ENCODE results near the gene NKIRAS1.
"Not testable (repeated sequence)": the region's sequence is repeated elsewhere in the genome, so short reads cannot be mapped to it uniquely, and the experiment has no call there.

NKIRAS1 gene

DNA sequence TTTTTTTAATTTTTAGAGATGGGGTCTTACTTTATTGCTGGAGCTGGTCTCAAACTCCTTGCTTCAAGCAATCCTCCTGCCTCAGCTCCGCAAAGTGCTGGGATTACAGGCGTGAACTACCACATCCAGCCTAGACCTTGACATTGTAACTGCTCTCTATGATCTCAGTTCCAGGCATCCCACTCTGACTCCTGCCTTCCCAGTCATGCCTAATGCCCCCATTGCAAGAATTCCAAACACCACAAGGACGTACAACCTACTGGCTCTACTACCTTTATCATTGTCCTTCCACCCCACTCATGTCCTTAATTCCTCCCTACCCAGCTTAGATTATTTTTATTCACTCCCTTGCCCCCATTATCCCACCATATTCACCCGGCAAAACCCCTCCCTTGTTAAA is 21.6 kb downstream of the NKIRAS1 start:
- DNase-seq: no peak

DNA sequence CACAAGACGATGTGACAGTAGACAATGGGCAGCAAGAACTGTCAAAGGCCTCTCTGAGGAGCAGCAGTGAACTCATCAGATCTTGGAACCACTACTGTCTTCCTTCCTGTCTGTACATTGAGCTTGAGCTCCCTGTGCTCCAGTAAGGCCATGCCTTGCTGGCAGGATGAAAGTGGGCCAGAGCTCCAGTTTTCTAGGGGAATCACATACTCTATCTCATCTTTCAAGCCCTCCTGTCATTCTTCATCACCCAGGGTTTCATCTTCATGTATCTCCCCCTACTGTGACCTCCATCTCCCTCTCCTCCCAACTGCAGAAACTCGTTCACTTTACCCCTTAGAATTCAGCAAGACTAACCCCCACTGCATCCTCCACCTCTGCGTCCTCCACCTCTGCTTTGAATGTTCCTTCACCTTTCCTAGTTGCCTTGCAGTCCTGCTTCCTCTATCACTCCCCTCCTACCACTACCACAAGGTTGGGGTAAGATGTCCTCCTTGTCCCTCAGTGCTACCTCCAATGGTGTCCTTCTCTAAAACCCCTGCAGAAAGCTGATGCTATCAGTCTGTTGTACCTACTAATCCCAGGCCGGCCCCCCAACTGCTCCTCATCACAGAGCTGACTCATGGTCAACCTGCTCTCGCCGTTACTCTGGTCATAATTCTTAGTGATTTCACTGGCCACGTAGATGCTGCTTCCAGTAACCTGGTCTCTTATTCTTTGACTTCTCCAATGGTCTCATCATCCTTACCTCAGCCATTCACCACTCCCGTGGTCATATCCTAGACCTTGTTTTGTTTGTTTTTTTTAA is 22.3 kb downstream of the NKIRAS1 start:
- no peak for DNase-seq

DNA sequence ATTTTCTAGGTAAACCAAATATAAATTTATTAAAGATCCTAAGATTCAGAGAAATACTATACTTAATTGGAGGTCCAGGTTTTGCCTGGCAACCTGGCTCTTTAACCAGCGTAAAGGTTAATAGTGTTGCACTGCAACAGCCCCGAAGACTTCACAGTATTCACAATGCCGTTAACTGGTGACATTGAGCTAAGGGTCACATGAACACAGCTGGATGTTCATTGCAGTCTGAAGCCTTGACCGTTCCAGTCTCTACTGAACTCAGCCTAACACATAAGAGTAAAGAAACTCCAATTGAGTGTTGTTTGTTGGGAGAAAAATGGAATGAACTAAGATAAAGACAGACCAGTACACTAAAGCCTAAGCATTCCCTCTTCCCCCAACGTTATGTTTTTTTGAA is 26.8 kb downstream of the NKIRAS1 start:
- no peak for DNase-seq

DNA sequence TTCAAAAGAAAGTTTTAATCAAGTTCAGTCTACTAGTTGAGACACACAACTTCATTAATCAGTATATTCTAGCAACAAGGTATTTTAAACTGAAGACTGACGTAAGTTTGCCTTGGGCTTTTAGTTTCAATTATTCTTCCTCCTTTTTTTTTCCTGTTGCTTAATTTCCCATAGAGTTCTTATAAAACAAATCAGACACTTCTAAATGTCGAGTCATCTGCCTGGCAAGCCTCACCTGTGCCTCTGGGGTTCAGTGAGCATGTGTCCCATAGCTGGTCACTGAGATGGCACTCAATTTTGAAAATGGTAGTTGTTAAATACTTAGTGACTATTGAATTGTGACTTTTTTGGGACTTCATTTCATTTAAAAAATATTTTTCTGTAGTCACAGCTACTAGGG is 27.4 kb downstream of the NKIRAS1 start:
- no peak for DNase-seq

DNA sequence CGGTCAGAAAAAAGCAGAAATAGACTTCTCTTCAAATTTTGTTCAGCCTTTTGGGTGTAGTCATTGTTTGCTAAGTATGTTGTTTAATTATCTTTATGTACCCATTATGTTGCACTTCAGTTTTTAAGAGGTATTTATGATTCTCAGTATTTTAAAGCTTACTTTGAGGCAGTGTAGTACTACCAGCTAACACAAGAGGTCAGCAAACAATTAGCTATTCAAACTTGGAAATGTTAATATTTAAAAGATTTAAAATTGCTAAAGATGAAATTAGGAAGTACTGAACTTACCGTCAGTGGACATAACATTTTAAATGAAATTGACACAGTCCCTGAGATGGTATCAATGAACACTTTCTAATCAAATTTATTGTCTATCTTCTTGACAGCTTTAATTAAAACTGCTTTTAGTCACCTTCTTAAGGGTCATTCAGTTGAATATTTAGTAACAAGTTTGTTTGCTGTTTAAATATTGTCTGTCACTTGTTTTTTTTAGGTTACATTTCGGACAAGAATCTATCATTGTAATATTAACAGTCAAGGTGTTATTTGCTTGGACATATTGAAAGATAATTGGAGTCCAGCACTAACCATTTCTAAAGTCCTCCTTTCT is 28.1 kb downstream of the NKIRAS1 start:
- no peak for DNase-seq

DNA sequence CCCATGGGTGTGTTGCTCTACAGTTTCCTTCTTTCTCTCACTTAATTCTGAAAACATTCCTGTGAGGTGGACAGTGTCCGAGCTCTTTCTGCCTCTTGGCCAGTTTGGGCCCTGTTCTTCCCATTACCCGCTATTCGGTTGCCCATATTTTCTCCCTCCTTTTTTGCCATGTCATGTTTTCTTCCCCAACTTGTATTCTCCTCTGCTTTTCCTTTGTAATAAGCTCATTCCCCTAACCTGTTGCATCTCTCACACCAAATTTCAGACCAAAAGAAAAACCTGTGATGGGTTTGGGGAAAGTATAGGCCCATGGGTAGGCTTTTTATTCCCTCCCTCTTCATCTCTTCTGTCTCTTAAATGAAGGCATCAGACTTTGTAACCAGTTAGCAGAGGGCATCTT is 30.5 kb downstream of the NKIRAS1 start:
- no peak for DNase-seq

DNA sequence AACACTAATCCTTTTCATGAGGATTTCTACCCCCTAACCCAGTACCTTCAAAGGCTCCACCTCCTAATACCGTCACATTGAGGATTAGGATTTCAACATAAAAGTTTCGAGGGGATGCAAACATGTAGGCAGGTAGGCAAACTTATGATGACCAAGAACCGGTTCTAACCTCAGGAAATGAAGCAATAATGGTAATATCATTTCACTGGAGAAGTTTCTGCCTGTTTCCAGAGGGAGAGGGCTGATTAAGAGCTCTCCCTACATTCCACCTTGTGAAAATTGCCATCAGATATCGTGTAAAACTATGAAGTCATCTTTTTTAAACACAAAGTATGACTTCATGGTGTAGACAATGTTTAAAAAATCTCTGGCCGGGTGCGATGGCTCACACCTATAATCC is 31.6 kb downstream of the NKIRAS1 start:
- no peak for DNase-seq

DNA sequence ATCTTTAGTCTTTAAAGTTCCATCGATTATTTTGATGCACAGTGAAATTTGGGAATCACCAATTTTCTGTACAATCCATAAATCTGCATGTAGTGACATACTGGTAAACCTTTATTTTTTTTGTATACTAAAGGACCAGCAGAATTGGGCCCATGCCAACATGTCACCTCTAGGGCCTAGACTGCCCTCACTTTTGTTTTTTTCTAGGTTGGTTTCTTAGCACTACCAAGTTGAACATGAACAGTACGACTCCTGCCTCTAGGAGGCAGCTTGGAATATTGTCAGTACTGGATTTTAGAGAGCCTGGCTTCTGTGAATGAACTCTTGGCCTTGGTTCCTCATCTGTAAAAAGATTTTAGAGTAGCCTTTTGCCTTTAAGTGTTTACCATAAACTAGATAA is 32.3 kb downstream of the NKIRAS1 start:
- DNase-seq: no peak

DNA sequence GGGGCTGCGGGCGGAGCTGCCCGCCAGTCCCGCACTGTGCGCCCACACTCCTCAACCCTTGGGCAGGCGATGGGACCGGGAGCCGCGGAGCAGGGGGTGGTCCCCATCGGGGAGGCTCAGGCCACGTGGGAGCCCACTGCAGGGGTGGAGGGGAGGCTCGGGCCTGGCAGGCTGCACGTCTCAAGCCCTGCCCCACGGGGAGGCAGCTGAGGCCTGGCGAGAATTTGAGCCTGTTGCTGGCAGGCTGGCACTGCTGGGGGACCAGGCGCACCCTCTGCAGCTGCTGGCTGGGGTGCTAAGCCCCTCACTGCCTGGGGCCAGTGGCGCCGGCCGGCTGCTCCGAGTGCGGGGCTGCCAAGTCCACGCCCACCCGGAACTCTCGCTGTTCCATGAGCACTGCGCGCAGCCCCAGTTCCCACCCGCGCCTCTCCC is 34.3 kb downstream of the NKIRAS1 start:
- DNase-seq: no peak

DNA sequence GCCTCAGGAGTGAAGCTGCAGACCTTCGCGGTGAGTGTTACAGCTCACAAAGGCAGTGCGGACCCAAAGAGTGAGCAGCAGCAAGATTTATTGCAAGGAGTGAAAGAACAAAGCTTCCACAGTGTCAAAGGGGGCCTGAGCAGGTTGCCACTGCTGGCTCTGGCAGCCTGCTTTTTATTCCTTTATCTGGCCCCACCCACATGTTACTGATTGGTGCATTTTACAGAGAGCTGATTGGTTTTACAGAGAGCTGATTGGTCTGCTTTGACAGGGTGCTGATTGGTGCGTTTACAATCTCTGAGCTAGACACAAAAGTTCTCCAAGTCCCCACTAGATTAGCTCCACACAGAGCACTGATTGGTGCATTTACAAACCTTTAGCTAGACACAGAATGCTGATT is 34.8 kb downstream of the NKIRAS1 start:
- DNase-seq: not testable (repeated sequence)

DNA sequence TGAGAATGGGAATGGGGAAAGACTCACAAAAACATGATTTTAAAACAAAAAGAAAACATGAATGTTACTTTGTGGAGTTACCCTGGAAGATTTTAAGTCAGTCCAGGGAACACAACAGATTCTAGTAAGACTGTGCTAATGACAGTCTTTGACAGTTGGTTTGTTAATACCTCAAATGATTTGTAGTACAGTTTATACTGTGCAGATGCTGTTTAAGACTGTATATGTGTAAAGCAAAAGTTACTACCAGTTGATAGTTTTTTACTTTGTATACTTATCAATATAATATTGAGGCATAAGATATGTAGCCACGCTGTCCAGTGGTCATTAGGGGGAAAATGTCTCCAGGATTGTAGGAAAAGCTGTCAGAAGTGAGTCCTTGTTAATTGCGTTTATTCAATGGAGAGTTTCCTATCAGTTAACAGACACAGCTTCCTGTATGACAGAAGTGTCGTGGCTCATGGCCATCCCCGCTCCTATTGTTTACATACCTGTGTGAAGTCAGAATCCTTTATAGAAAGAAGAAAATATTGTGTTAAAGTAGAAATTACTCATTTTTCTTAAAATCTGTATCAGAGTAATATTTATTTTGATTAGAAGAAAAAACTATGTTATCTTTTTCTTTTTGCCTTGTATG is 36.0 kb downstream of the NKIRAS1 start:
- DNase-seq: no peak

DNA sequence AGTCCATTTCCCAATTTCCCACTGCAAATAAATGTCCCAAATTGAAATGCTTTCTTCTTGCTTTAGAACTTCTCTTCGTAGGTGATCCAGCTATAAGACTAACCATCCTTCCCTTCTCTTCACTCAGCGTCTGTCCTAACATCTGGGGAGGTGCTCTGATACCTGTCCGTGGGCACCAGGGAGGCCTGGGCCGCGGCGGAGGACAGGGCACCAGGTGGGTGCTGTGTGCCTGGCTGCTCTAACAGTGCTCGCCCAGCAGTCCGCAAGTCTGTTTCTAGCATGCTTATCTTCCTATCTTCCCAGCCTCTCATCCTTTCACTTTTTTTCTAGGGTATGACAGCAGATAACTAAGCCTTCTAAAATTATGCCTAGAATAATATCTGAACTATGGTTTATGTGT is 37.3 kb downstream of the NKIRAS1 start:
- no peak for DNase-seq

DNA sequence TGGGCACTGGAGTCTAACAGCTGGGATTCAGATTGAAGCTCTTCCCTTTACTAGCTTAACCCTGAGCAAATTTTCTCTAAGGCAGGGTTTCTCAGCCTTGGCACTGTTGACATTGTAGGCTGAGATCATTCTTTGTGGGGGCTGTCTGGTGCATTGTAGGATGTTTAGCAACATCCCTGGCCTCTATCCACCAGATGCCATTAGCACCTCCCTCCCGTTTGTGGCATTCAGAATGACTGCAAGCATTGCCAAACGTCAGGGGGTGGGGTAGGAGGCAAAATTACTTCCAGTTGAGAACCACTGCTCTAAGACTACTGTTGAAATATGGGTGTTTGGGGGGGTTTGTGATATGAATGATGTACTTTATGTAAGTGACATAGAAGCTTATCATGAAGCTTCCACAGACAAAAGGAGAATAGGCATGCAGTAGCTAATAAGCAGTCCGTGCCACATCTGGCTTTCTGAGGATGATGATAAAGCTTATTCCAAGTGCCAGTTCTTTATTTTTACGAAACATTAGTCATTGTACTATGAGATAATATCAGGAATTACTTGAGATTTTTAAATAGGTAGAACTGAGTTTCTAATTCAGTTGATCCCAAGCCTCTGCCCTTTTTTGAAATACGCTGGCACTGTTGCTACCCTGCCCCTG is 39.3 kb downstream of the NKIRAS1 start:
- DNase-seq: no peak

DNA sequence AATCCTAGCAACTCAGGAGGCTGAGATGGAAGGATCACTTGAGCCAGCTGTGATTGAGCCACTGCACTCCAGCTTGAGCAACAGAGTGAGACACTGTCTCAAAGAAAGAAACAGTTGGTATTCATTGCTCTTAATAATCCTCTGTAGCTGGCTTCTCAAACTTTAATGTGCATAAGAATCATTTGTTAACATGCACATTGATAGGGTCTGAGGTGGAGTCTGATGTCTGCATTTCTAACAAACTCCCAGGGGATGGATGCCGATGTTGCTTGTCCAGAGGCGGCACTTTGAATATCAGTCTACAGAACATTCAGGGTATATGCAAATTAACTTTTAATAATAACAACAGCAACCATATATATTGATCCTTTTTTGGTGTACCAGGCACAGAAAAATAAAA is 39.9 kb downstream of the NKIRAS1 start:
- DNase-seq: no peak

DNA sequence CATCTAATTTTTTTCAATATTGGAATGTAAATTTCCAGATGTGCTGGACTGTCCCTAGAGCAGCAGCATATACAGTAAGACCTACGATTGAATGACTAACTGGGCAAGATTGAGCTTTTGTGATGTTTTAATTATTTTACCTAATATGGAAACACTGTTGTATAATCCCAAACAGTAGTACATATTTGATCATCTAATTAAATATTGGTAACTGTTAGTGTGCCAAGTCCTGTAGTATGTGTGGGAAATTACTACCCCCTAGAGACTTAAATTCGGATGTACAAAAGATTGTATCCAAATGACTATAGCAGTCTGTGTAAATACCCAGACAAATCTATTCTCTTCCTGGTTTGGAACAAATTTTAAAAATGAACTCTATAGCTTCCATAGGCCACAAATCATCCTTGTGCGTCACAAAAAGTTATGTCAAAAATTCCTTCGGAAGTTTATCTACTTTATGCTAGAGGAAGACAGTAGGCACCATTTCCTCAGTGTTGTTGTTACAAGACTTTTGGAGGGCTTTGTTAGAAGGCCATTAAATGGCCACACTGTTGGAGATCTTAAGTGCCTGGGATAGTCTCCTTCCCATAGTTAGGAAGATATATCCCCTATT is 41.6 kb downstream of the NKIRAS1 start:
- DNase-seq: no peak

DNA sequence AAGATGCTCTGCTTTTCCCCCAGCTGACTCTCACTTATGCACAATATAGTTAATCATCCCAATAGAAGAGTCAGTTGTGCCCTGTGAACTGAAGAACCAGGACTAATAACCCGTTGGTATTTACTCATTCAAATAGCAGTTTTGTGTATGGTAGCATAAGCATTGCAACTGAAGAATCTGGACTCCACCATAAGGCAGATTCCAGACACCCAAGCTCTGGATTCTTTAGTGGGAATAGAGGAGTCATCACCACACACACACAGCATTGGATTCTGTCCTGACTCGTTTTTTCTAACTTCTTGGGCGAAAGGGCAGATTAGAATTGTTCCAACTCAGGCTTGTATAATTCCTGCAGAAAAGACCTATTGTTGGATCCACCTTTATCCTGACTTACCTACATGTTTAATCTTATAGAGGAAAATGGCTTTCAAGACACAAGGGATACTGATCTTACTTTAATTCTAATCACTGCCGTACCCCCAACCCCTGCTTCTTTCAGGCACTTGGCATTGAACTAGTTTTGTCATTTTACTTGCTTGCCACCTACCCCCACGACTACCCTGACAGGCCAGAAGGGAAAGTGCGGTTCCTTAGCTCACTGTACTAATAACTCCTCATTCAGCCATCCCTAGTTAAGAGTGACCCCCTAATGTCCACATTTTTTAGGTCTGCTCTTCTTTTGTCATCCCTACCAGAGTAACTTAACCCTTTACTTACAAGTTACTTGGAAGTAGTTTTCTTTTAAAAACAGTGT is 42.3 kb downstream of the NKIRAS1 start:
- no peak for DNase-seq

DNA sequence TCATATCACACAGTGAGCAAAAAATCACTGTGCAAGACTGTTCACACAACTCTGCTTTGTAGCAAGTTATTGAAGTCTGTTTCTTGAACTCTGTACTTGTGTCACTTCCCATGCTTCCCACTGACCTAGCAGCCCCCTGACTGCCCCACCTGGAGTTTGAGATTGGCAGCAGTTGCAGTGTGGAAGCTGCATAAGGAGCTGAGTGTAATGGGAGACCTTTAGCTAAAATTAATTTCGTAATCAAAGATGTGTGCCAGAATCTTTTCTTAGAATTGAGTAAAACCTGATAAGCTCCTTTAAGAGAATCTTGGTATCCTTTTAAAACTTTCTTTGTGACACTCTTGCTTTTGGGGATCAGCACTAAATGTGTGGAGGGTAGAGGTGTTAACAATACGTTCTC is 42.8 kb downstream of the NKIRAS1 start:
- no peak for DNase-seq

DNA sequence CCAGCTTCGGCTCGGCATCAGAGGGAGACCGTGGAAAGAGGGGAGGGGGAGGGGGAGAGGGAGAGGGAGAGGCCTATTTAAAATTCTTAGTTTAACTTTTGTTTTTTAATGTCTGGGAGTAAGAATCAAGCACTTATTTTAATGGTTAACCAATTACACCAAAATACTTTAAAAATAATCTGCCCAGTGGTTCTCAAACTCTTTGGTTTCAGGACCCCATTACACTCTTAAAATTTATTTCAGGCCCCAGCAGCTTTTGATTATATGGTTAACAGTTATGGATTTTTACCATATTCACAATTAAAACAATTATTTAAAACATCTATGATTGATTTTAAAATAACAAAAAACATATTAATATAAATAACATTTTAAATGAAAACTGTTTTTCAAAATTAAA is 44.5 kb downstream of the NKIRAS1 start:
- DNase-seq: no peak

DNA sequence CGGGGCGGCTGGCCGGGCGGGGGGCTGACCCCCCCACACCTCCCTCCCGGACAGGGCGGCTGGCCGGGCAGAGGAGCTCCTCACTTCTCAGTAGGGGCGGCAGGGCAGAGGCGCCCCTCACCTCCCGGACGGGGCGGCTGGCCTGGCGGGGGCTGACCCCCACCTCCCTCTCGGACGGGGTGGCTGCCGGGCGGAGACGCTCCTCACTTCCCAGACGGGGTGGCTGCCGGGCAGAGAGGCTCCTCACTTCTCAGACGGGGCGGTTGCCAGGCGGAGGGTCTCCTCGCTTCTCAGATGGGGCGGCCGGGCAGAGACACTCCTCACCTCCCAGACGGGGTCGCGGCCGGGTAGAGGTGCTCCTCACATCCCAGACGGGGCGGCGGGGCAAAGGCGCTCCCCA is 45.4 kb downstream of the NKIRAS1 start:
- not testable (repeated sequence) for DNase-seq

DNA sequence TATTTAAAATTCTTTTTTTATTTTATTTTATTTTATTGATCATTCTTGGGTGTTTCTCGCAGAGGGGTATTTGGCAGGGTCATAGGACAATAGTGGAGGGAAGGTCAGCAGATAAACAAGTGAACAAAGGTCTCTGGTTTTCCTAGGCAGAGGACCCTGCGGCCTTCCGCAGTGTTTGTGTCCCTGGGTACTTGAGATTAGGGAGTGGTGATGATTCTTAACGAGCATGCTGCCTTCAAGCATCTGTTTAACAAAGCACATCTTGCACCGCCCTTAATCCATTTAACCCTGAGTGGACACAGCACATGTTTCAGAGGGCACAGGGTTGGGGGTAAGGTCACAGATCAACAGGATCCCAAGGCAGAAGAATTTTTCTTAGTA is 46.1 kb downstream of the NKIRAS1 start:
- not testable (repeated sequence) for DNase-seq

DNA sequence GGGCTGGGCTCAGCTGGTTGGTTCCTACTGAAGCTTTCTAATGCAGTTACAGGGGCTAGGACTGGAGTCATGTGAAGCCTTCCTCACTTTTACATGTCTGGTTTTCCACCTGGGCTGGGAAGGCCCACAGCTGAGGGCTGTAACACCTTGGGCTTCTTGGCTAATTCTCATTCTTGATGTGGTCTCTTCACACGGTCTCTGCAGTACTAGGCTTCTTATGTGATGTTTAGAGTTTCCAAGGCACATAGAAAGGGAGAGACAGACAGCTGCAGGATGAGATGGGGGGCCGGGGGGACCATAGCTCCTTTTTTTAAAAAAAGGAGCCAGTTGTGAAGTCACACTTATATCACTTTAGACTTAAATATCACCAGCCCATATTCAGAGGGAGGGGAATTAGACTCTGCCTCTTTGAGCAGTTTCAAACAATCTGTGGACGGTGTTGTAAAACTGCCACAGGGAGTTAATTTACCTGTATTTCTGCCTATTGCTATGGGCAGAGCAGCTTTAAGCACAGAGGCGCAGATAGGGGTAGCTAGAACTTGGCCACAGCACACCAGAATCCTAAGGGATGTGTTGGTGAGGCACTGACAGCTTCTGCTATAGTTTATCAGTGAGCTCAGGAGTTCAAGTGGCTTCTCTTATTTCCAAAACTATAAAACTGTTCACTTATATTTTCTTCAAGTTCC is 46.7 kb downstream of the NKIRAS1 start:
- no peak for DNase-seq

DNA sequence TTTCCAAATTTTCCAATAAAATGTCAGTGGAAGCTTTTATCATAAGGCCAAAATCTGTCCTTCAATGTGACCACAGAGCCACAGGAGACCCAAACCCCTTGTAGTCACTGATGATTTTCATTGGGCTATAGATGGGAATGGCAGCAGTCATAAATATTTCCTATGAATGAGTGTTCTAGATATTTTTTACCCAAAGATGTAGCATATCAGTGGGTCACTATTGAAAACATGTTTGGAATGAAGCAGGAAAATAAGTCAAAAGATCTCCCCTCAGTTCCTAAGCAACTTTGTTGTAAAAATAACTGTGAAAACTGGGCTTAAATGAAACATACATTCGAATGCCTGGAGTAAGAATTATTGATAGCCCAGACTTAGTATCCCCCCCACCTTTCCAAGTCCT is 49.0 kb downstream of the NKIRAS1 start:
- no peak for DNase-seq
